Testis (tissue), 2 donors: Measurements from ENCODE around the gene TEX2.

ENCODE experiments used
- CTCF ChIP-seq, 3 experiments: fragments of 450-650 bp in 2 of 3; fragments of 200-600 bp in 1 of 3; sonication (generic) in 1 of 3; IDR thresholded peaks; one replicate each; pipeline ENCODE4 v1.5.1; 2016 to 2019; ENCODE audit warnings: antibody characterized with exemption in 3 of 3, mild to moderate bottlenecking in 2 of 3, moderate library complexity in 1 of 3
- POLR2A ChIP-seq: fragments of 450-650 bp; IDR thresholded peaks from one replicate; pipeline ENCODE4 v1.6.1; 2017; ENCODE audit warnings: antibody characterized with exemption, mild to moderate bottlenecking, moderate library complexity

GRCh38 chr17:64178011-64178825, 84.8 kb downstream of the TEX2 start:
- TF ChIP-seq CTCF (IDR thresholded peaks at IDR 0.05): no peak
- TF ChIP-seq POLR2A: no peak
